ENCODE results near the gene HLA-DPA1. TPM values are rescaled to one million over a fixed set of nuclear protein-coding genes. Genes with fewer than 3 reads are reported as not detected.
"Not testable (repeated sequence)": the region's sequence is repeated elsewhere in the genome, so short reads cannot be mapped to it uniquely, and the experiment has no call there.

HLA-DPA1 gene
- total RNA-seq, 1 experiment from 2014 or later, result 5.4 TPM

GRCh38 chr6:33064723-33065122 lies 8.7 kb downstream of the HLA-DPA1 start:
- no peak for DNase-seq (ENCODE audit: low spot score)

GRCh38 chr6:33063435-33063834 lies 10.0 kb downstream of the HLA-DPA1 start:
- not testable (repeated sequence) for DNase-seq (ENCODE audit: low spot score)

- peak; percentile 62 for DNase-seq (ENCODE audit: low spot score)
Observed at GRCh38 chr6:33061987-33062386, 11.5 kb downstream of the HLA-DPA1 start.

- DNase-seq (ENCODE audit: low spot score), result no peak
Observed at GRCh38 chr6:33057222-33058150, 16.0 kb downstream of the HLA-DPA1 start.

- no peak for DNase-seq (ENCODE audit: low spot score)
Observed at GRCh38 chr6:33053230-33053629, 20.2 kb downstream of the HLA-DPA1 start.

GRCh38 chr6:33052627-33053026 lies 20.8 kb downstream of the HLA-DPA1 start:
- DNase-seq (ENCODE audit: low spot score), result no peak

GRCh38 chr6:33050014-33050810 lies 23.2 kb downstream of the HLA-DPA1 start:
- DNase-seq (ENCODE audit: low spot score), result no peak

GRCh38 chr6:33049323-33050013 lies 24.0 kb downstream of the HLA-DPA1 start:
- no peak for DNase-seq (ENCODE audit: low spot score)

GRCh38 chr6:33040157-33040556 lies 33.3 kb downstream of the HLA-DPA1 start:
- no peak for DNase-seq (ENCODE audit: low spot score)

GRCh38 chr6:33036535-33036934 lies 36.9 kb downstream of the HLA-DPA1 start:
- no peak for DNase-seq (ENCODE audit: low spot score)

- DNase-seq (ENCODE audit: low spot score), result no peak
Observed at GRCh38 chr6:33034554-33034953, 38.9 kb downstream of the HLA-DPA1 start.

GRCh38 chr6:33030245-33030644 lies 43.2 kb downstream of the HLA-DPA1 start:
- no peak for DNase-seq (ENCODE audit: low spot score)

GRCh38 chr6:33029328-33030184 lies 43.9 kb downstream of the HLA-DPA1 start:
- no peak for DNase-seq (ENCODE audit: low spot score)

GRCh38 chr6:33028220-33028849 lies 45.1 kb downstream of the HLA-DPA1 start:
- DNase-seq (ENCODE audit: low spot score), result no peak

- DNase-seq (ENCODE audit: low spot score), result no peak
Observed at GRCh38 chr6:33024521-33024920, 48.9 kb downstream of the HLA-DPA1 start.

- no peak for DNase-seq (ENCODE audit: low spot score)
Observed at GRCh38 chr6:33023536-33023935, 49.9 kb downstream of the HLA-DPA1 start.

- no peak for DNase-seq (ENCODE audit: low spot score)
Observed at GRCh38 chr6:33021917-33022316, 51.5 kb downstream of the HLA-DPA1 start.

- DNase-seq (ENCODE audit: low spot score), result no peak
Observed at GRCh38 chr6:33019372-33019771, 54.1 kb downstream of the HLA-DPA1 start.

GRCh38 chr6:33018904-33019303 lies 54.5 kb downstream of the HLA-DPA1 start:
- peak; percentile 71 for DNase-seq (ENCODE audit: low spot score)

GRCh38 chr6:33018418-33018817 lies 55.0 kb downstream of the HLA-DPA1 start:
- no peak for DNase-seq (ENCODE audit: low spot score)

Measured in H4 (cell line).